ENCODE data around the gene ZNF121.

- no peak for TF ChIP-seq CTCF (IDR thresholded peaks at IDR 0.05)
- TF ChIP-seq POLR2AphosphoS5 (IDR thresholded peaks at IDR 0.05): no peak
- TF ChIP-seq EP300 (IDR thresholded peaks at IDR 0.05): no peak
These were observed 12.7 kb upstream of the ZNF121 start for GRCh38 chr19:9597027-9597426.

Measured in upper lobe of left lung (tissue), 4 donors.